HG02759 (cell line): ENCODE results near the gene FXN.
"Not testable (repeated sequence)": the region's sequence is repeated elsewhere in the genome, so short reads cannot be mapped to it uniquely, and the experiment has no call there.

ENCODE experiments used
- ATAC-seq: cut with Tn5 transposase; IDR thresholded peaks from one replicate; pipeline ENCODE4 v1.9.1; 2021; ENCODE audit warnings: mild to moderate bottlenecking, moderate library complexity; ENCODE audit not compliant: unreplicated experiment

FXN gene

DNA sequence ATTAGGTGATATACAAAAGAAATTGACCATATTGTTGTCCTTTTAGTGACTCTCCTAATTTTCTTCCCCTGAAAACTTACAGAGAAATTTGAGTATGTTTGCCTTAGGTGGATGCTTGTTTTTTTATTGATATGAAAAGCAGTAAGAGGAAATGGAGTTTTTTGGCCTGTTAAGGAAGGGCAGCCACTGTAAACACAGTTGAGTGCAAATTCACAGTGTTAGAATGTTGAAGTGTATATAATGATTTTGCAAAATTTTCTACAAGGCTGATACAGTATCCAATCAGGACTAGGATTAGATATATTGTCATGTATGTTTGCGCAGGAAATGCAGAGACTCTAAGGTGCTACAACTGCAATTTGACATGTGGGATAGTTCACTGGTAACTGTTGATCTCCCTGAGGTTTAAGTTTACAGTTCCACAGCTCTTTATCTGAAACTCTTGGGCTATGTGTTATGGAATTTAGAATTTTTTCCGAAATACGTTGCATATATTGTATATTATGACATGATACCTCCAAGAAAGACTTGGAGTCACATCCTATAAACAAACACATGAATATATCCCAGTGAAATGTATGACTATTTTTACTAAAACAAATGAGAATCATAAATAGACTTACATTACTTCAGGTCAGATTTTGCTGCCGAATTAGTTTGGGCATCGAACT is 62.5 kb downstream of the FXN start:
- no peak for ATAC-seq

DNA sequence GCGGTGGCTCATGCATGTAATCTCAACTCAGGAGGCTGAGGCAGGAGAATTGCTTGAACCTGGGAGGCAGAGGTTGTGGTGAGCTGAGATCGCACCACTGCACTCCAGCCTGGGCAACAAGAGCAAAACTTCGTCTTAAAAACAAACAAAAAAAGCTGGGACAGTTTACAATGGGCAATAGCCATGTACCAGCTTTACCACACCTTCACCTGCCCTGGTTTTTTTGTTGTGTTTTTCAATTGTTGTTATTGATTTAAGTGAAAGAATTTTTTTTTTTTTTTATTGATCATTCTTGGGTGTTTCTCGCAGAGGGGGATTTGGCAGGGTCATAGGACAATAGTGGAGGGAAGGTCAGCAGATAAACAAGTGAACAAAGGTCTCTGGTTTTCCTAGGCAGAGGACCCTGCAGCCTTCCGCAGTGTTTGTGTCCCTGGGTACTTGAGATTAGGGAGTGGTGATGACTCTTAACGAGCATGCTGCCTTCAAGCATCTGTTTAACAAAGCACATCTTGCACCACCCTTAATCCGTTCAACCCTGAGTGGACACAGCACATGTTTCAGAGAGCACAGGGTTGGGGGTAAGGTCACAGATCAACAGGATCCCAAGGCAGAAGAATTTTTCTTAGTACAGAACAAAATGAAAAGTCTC is 67.9 kb downstream of the FXN start:
- ATAC-seq, result not testable (repeated sequence)

DNA sequence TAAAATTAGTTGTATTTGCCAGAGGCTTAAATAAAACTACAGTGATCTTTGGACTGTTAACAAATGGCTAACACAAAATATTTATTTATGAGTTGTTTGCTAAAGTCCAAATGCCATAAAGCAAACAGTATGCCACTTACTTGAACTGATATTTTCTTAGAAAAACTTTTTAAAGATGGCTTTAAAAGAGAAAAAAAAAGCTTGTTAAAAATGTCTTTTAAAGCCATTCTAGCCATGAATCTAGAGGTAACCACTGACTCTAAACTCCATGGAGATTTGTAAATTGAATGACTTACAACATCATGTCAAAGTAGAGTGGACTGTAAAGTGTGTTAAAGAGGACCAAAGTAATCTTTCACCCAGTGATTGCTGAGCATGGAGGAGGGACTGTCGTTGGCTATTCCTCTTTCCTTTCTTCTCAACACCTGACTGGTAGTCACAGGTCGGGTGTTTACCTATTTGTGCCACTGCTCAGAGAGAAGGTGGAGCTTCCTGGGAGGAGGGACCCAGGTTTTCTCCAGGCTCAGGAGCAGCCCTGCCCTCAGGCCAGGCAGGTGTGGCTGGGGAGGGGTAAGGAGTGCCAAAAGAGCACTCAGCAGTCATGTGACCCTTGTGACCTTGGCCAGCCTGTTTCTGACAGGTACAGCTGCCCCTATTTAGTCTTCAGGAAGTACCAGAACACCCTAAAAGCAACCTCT is 69.4 kb downstream of the FXN start:
- no peak for ATAC-seq

DNA sequence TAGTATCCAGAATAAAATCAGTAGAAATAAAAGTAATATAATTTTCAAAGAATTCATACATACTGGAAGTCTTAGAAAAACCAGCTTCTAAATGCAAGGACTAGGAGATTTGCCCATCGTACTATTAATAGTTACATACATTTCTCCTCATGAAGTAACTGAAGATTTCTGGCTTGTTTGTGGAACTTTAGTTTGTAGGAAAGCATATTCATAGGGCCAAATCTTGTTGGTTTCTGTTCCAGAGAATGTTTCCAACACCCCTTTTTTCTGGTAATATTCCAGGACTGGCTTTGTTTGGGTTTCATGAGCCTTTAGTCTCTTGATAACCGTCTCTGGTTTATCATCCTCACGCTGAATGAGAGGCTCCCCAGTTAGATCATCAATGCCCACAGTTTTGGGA is 72.2 kb downstream of the FXN start:
- no peak for ATAC-seq

DNA sequence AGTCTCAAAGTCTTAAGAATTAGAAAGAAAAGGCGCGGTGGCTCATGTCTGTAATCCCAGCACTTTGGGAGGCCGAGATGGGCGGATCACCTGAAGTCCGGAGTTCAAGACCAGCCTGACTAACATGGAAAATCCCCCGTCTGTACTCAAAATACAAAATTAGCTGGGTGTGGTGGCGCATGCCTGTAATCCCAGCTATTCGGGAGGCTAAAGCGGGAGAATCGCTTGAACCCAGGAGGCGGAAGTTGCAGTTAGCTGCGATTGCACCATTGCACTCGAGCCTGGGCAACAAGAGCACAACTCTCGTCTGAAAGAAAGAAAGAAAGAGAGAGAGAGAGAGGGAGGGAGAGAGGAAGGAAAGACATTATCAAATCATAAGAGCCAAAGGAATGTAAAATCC is 73.2 kb downstream of the FXN start:
- not testable (repeated sequence) for ATAC-seq

DNA sequence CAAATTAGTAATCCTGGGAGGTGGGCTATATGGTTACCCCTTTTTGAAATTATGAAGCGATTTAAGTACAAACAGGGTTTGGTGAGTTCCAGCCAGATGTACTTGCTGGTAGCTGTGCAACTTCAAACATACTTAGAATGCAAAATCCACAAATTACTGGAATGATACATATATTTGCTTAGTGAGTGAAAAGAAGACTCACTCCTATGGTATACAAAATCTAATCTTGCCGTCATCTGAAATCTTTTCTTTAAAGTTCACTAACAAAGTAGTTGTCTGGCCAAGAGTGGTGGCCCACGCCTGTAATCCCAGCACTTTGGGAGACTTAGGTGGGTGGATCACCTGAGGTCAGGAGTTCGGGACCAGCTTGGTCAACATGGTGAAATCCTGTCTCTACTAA is 73.6 kb downstream of the FXN start:
- no peak for ATAC-seq

DNA sequence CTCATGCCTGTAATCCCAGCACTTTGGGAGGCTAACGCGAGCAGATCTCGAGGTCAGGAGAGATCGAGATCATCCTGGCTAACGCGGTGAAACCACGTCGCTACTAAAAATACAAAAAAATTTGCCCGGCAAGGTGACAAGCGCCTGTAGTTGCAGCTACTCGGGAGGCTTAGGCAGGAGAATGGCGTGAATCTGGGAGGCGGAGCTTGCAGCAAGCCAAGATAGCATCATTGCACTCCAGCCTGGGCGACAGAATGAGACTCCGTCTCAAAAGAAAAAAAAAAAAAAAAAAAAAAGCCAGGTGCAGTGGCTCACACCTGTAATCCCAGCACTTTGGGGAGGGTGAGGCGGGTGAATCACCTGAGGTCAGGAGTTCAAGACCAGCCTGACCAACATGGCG is 77.1 kb downstream of the FXN start:
- not testable (repeated sequence) for ATAC-seq

DNA sequence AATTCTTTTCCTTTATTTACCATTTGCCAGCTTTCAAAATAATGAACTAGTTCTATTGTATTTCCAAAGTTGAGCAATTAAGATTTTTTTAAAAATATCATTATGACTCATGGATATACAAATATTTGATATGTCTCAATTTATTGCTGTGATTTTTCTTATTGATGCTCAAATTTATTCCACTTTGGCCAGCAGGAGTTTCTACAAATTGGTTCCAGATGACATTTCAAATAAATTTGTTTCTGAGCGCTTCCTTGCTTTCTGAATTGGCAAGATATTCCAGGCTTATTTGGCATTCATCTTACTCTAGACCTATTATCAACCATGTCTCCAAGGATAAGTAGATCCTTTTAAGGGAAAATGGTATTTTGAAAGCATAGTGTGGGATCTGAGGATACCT is 80.1 kb downstream of the FXN start:
- no peak for ATAC-seq

DNA sequence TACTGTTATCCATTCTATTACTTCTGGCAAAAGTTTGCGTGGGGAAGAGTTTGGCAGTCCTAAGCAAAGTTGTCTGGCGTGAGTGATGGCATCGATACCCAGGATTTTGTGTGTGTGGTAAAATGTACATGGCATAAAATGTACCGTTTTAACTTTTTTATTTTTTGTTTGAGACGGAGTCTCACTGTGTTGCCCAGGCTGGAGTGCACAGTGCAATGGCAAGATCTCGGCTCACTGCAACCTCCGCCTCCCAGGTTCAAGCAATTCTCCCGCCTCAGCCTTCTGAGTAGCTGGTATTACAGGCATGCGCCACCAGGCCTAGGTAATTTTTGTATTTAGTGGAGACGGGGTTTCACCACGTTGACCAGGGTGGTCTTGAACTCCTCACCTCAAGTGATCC is 83.1 kb downstream of the FXN start:
- ATAC-seq, result no peak

DNA sequence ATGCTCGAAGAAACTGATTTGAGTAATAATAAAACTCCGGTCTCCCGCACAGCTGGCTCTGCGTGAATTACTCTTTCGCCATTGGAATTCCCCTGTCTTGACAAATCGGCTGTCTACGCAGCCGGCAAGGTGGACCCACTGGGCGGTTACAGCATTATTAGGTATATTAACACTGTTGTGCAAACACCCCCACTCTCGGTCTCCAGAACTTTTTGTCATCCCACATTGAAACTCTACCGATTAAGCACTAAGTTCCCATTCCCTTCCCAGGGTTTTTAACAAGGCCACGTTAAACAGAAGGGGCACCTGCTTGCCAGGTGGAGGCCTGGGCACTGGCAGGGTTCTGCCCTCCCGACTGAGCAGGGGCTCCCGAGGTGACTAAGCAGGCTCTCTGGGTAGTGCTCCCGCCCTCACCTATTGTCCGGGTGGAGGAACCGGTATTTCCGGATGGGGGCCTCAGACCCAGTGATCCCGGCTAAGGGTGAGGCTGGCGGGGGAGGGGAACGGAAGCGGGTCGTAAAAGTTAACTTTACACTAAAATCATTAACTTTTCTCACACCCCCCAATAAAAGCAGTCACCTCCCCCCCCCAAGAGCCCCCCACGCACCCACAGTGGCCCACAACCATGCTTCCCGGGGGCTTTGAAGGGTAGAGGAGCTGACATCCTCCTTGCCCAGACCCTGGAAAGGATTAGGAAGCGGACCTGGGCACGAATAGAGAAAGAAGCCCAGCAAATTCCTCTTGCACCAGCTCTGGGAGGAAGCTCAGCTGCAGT is 85.0 kb downstream of the FXN start:
- peak; percentile 29 for ATAC-seq

DNA sequence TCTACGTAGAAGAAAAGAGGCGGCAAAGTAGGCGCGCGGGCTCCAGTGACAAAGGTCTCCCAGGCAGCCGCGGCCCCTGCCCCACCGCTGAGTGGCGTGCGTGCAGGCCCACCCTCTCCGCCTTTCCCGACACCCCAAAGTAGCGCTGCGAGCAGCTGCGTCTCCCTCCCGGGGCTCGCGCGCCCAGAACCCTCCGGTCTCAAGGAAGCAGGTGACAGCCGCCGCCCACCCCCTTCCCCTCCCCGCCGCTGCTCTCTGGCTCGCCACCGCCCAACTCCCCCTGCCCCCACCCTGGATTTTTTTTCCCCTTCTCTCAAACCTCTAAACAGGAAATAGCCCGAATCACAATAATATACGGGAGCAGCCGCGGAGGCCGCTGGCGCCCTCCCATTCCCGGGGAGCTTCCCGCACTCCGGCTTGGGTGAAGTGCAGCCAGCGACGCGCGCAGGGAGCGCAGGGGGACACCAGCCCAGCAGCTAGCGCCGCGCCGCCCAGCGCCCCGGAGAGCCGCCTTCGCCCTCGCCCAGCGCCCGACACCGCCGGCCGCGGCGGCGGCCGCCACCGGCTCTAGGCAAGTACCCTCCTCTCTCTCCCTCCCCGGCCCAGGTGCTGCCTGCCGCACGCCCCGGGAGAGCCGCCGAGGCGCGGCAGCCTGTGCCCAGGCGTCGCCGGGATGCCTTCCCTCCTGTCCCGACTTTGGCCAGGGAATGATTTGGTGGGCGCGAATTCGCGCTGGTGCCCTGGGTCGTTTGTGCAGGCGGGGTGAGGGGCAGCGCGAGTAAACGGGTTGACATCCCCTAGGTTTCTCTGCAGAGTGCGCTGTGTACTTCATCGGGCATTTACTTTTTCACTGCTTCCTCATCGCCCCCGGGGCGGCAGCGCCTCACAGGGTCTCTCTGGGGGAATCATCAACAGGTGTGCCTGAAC is 85.9 kb downstream of the FXN start:
- peak; percentile 68 for ATAC-seq

DNA sequence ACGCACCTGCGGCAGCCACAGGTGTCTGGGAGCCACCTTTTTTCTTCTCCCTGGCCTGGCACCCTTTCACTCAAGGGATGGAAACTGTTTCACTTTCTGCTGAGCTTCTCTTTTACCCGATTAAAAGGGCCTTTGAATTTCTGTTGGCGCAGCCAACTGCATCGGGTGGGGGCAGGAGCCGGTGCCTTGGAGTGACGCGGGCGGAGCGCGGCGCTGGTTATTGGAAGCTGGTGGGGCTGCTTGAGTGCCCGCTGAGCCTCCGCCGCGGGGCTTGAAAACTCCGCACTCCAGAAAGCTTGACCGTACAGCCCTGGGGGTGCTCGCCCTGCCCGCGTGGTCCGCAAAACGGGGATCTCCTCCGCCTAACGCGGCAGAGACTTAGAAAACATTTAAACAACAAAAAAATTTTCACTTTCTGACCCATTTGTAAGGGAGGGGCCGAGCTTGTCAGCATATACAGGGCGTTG is 86.6 kb downstream of the FXN start:
- ATAC-seq, result peak; percentile 57

DNA sequence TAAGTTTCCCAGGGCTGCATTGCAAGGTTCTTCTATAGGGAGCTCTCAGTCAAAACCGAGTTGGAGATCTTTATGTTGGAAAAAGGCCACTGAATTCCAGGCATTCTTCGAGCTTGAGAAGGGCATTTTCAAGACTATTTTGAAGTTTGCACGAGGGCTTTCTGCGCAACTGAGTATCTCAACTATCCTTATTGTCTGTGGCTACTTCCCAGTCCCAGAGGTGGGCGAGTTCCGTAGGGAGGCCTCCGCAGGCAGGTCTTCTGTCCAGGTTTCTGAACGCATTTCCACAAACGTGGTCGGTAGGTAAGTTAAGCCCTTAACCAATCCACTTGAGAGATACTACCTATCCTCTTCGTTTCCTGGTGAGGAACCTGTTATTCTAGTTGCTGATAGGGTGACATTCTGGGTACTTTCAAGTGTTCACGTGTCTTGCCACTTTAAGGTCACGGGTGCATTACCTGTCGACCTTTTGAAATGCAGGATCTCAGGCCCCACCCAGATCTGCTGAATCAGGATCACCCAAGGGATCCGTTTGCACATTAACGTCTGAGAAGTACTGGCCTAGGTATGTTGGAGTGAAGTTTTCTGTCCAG is 87.1 kb downstream of the FXN start:
- no peak for ATAC-seq

DNA sequence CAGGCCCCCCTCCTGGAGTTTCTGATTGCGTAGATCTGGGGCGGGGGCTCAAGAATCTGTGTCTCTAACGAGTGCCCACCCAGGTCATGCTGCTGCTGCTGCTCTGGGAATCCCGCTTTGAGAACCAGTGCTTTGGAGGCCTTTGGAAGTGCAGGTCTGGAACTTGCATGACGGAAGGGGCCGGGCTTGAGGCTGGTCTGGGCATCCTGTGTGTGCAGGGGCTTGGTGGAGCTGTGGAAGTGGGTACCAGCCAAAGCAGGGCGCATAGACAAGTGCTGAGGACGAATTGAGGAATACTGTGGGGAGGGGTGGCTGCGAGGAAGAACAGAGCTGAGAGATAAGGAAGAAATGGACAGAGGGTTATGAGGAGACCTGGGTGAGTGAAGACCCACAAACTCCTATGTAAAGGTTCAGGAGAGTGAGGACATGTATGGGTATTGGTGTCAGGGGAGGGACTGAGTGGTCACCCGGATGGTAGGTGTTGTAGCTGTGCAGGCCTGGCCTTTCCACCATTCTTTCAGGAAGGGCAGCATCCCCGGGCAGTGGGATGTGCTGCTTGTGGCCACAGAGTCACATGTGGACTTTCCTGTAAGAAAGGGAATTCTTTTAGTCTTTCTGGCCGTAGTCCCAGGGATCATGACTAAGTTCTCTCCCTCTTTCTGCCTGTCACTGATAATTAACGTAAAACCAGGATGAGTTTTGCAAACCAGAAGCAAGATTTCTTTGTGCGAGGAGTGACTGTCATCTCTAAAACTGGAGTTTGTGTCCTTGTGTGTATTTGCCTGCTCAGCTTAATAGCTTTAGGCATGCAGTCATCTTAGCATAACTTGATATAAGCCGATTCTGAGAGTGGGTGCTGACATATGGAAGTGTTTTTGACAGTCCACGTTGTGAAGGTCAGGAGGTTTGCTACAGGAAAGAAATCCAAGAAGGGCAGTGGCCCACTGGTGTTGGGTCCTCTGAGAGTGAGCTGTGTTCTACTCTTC is 95.2 kb downstream of the FXN start:
- no peak for ATAC-seq

DNA sequence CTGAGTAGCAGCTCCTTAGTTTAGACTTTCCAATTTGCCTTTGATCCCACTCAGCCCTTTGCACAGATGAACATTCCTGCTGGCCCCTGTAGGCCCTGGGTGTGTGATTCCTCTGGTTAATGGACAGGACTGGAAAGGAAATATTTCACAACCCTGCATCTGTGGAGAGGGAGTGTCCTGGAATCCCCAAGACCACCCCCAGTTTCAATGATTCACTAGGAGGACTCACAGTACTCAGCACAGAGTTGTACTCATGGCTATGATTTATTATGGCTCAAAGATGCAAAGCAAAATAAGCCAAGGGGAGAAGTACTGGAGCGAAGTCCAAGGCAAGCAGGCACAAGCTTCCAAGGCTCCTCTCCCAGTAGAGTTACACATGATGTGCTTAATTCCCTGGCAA is 96.1 kb downstream of the FXN start:
- no peak for ATAC-seq

DNA sequence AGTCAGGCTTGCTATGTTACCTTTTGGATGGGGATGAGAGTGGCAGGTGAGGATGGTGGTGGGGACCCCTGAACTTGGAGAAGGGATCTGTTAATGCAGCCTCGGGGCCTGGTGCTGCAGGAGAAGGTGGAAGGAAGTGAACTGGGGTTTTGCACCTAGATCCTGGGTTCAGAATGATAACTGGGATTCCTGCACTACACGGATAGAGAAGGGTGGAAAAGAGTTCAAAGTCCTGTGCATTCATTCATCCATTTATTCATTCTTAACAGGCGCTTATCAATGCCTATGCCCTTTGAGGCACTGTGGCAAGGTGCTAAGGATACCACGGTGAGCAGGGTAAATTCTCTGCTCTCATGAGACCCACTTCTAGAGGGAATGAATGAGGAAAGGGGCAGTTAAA is 96.8 kb downstream of the FXN start:
- no peak for ATAC-seq

DNA sequence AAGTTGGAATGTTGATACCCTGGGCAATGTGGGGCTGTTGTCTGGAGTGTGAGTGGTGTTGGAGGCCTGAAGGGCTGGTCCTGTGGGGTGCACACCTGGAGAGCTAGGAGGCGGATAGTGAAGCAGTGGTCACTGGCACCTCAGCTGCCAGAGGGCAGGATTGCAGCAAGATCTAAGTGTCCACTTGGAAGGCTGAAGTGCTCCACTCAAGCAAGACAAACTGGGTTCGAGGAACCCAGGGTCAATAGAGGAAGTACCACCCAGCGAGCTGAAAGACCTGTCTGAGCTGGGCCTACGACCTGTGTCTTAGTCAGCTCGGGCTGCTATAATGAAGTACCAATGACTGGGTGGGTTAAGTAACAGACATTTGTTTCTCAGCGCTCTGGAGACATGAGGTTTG is 98.9 kb downstream of the FXN start:
- ATAC-seq, result no peak

DNA sequence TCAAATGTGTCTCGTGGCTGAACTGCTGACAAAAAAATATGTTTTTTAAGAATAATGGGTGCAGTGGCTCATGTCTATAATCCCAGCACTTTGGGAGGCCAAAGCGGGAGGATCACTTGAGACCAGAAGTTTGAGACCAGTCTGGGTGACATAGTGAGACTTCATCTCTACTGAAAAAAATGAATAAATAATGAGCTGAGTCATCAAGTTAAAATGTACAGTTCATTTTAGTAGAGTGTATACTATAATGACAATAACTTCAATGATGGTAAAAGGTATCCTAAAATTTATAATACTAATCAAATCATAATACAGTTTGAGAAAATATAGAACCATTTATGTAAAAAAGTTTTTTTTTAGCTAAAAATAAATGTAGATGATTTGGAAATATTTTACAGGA is 100.6 kb downstream of the FXN start:
- no peak for ATAC-seq

DNA sequence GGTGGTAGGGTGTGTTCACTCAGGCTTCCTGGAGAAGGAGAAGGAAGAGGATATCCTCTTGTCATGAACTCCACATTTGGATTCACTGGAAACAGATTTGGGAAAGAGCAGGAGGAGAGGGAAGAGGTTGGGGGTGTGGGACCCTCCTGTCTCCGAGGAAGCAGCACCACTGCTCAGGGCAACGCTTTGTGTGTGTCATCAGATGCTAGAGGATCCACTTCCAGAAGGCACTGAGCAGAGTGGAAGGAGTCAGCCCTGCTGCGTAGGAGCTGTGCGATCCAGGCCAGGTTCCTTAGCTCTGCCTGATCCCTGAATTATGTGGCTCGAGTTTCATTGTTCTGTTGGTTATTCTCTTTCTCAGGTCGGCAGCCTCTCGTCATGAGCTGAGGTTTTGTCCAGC is 101.2 kb downstream of the FXN start:
- no peak for ATAC-seq
